OCI-LY7 (cell line): ENCODE data around the gene ACYP2. TPM values are rescaled to one million over a fixed set of nuclear protein-coding genes. Genes with fewer than 3 reads are reported as not detected.

Experiments used
- BruUV-seq: library from RNA; stranded (reverse); fragments of 400-500 nt; replicated peaks from 2 replicates; lab custom pipeline; 2021; lab: Mats Ljungman, UMichigan
- CTCF ChIA-PET: fragments of 300-600 bp; sonication (Branson Sonifier 250); formaldehyde crosslinking; loops from one replicate; lab custom pipeline; 2022; ENCODE audit warnings: antibody characterized with exemption; ENCODE audit not compliant: unreplicated experiment; lab: Charles Lee
- POLR2A ChIA-PET: fragments of 300-600 bp; sonication (Branson Sonifier 250); formaldehyde crosslinking; loops from one replicate; lab custom pipeline; 2022; ENCODE audit warnings: antibody characterized with exemption; lab: Charles Lee
- DNase-seq: peaks from one replicate; pipeline ENCODE4 v3.0.0-alpha.2; 2015; ENCODE audit warnings: low spot score
- H2AFZ ChIP-seq: fragments of 200-600 bp; sonication (generic), shearing (Covaris generic); 2 replicates; pipeline ENCODE4 v1.6.1; 2014; ENCODE audit warnings: mild to moderate bottlenecking, antibody characterized with exemption, low read length, moderate library complexity
- H3K27ac ChIP-seq: fragments of 200-600 bp; sonication (generic); 2 replicates; pipeline ENCODE4 v1.5.1; 2014; ENCODE audit warnings: mixed run types, low read depth, mild to moderate bottlenecking, moderate library complexity, low read length, inconsistent platforms; ENCODE audit not compliant: poor library complexity, severe bottlenecking
- H3K36me3 ChIP-seq: fragments of 200-600 bp; sonication (generic); 2 replicates; pipeline ENCODE4 v1.6.1; 2014; ENCODE audit warnings: mild to moderate bottlenecking, antibody characterized with exemption, low read length, moderate library complexity, mixed read lengths; ENCODE audit not compliant: insufficient read depth
- H3K4me1 ChIP-seq: fragments of 200-600 bp; sonication (generic); 2 replicates; pipeline ENCODE4 v1.5.1; 2014; ENCODE audit warnings: mild to moderate bottlenecking, low read length; ENCODE audit not compliant: insufficient read depth, poor library complexity, severe bottlenecking
- H3K4me2 ChIP-seq: fragments of 200-600 bp; sonication (generic); 2 replicates; pipeline ENCODE4 v1.6.1; 2014; ENCODE audit warnings: mild to moderate bottlenecking, low read length
- H3K4me3 ChIP-seq: fragments of 200-600 bp; sonication (generic); 2 replicates; pipeline ENCODE4 v1.5.1; 2014; ENCODE audit warnings: mild to moderate bottlenecking, low read depth, low read length; ENCODE audit not compliant: poor library complexity, severe bottlenecking
- H3K79me2 ChIP-seq: fragments of 200-600 bp; sonication (generic); 2 replicates; pipeline ENCODE4 v1.6.1; 2016; ENCODE audit warnings: low read depth, mild to moderate bottlenecking, low read length, moderate library complexity, mixed read lengths; ENCODE audit not compliant: insufficient read depth
- H3K9me2 ChIP-seq: fragments of 200-600 bp; sonication (generic); 2 replicates; pipeline ENCODE4 v1.6.1; 2016; ENCODE audit warnings: mild to moderate bottlenecking, low read length, mixed read lengths; ENCODE audit not compliant: insufficient read depth
- H3K9me3 ChIP-seq: fragments of 200-600 bp; sonication (generic); 2 replicates; pipeline ENCODE4 v1.6.1; 2014; ENCODE audit warnings: mild to moderate bottlenecking, mixed run types, low read length, mixed read lengths
- H4K20me1 ChIP-seq: fragments of 200-600 bp; sonication (generic); 2 replicates; pipeline ENCODE4 v1.6.1; 2014; ENCODE audit warnings: mild to moderate bottlenecking, antibody characterized with exemption, low read length, moderate library complexity, mixed read lengths; ENCODE audit not compliant: insufficient read depth
- CTCF ChIP-seq: fragments of 200-600 bp; sonication (generic); conservative IDR thresholded peaks from 2 replicates; pipeline ENCODE4 v1.5.1; 2014; ENCODE audit warnings: mild to moderate bottlenecking, antibody characterized with exemption, low read length, moderate library complexity, mixed read lengths
- EZH2phosphoT487 ChIP-seq: fragments of 200-600 bp; sonication (generic); IDR thresholded peaks from 2 replicates; pipeline ENCODE4 v1.6.1; 2018; ENCODE audit warnings: low read depth, borderline replicate concordance, mild to moderate bottlenecking, mixed run types, antibody characterized with exemption, low read length, moderate library complexity, mixed read lengths
- intact Hi-C: fragments of 100-400 bp; cut with micrococcal nuclease; formaldehyde crosslinking; loops from one replicate; pipeline ENCODE4 v1.10.0; 2022; ENCODE audit not compliant: unreplicated experiment
- total RNA-seq, 2 experiments: library from RNA; depleted of rRNA in 1 of 2; stranded (reverse); fragments of >200 nt in 1 of 2; shearing (Covaris generic) in 1 of 2; gene quantifications; 2 replicates each; pipeline ENCODE4 v1.2.3, GENCODE V29; 2014 to 2022

The ACYP2 gene
- total RNA-seq, 2 experiments from 2014 or later = 18.7 to 20.6 TPM

GRCh38 chr2:54083021-54083420 is 32.4 kb upstream of the ACYP2 start:
- H2AFZ ChIP-seq = no peak overlapping the region
- intact Hi-C loops = no loop called here
- peaks cover 25% of the 10 kb centered on the region for H3K4me1 ChIP-seq
- no peak overlapping the region for H3K4me3 ChIP-seq
- H3K4me2 ChIP-seq = no peak overlapping the region
- H3K36me3 ChIP-seq = no peaks in the 10 kb centered on the region
- TF ChIP-seq CTCF (no peak), EZH2phosphoT487 (no peak)
- H3K27ac ChIP-seq = no peak overlapping the region
- no peaks in the 10 kb centered on the region for H3K9me2 ChIP-seq
- ChIA-PET CTCF (no interaction called here), POLR2A (interaction anchor here (0.6 to 1.0 kb wide), 4 partner anchors 12 to 360 kb away, joined by 3 to 5 read pairs (median 3); no protein-coding TSS in a partner anchor)
- no peaks in the 10 kb centered on the region for H3K9me3 ChIP-seq
- BruUV-seq = no TSS peak
- DNase-seq = no peak
- no peaks in the 10 kb centered on the region for H3K79me2 ChIP-seq
- H4K20me1 ChIP-seq = no peaks in the 10 kb centered on the region

GRCh38 chr2:54083445-54083844 is 32.0 kb upstream of the ACYP2 start:
- no peak overlapping the region for H3K27ac ChIP-seq
- peaks cover 30% of the 10 kb centered on the region for H3K4me1 ChIP-seq
- no peaks in the 10 kb centered on the region for H4K20me1 ChIP-seq
- DNase-seq = no peak
- BruUV-seq = no TSS peak
- no peaks in the 10 kb centered on the region for H3K36me3 ChIP-seq
- POLR2A ChIA-PET = interaction anchor here (0.6 to 0.9 kb wide), 2 partner anchors 15 to 360 kb away, joined by 3 read pairs; no protein-coding TSS in a partner anchor
- no peak overlapping the region for H2AFZ ChIP-seq
- H3K4me3 ChIP-seq = no peak overlapping the region
- no peak for TF ChIP-seq EZH2phosphoT487
- H3K4me2 ChIP-seq = no peak overlapping the region
- intact Hi-C loops = no loop called here
- CTCF ChIA-PET = no interaction called here
- H3K79me2 ChIP-seq = no peaks in the 10 kb centered on the region
- no peaks in the 10 kb centered on the region for H3K9me3 ChIP-seq
- H3K9me2 ChIP-seq = no peaks in the 10 kb centered on the region

- intact Hi-C loops = no loop called here
- BruUV-seq = no TSS peak
- Histone ChIP-seq H3K27ac (no peak overlapping the region), H3K4me2 (no peak overlapping the region), H3K9me3 (no peaks in the 10 kb centered on the region), H3K9me2 (no peaks in the 10 kb centered on the region), H2AFZ (peak overlapping the region; percentile 51; the same call in 1 of the 2 replicates), H3K4me3 (no peak overlapping the region), H3K4me1 (peaks cover 40% of the 10 kb centered on the region), H3K79me2 (no peaks in the 10 kb centered on the region), H3K36me3 (no peaks in the 10 kb centered on the region), H4K20me1 (no peaks in the 10 kb centered on the region)
- ChIA-PET CTCF (no interaction called here), POLR2A (interaction anchor here (0.5 to 1.2 kb wide), 2 partner anchors 19 to 703 kb away, joined by 3 read pairs; no protein-coding TSS in a partner anchor)
- DNase-seq = no peak
- no peak for TF ChIP-seq EZH2phosphoT487
- no peak for TF ChIP-seq CTCF
Observed at GRCh38 chr2:54084600-54084999, 30.8 kb upstream of the ACYP2 start.
